Measurements from ENCODE around the gene ENHO.
"Not testable (repeated sequence)": the region's sequence is repeated elsewhere in the genome, so short reads cannot be mapped to it uniquely, and the experiment has no call there.

The ENHO gene

GRCh38 chr9:34532041-34532440 lies 9.3 kb upstream of the ENHO start:
- not testable (repeated sequence) for DNase-seq (ENCODE audit: low read depth, low spot score)

GRCh38 chr9:34526026-34526425 lies 3.2 kb upstream of the ENHO start:
- no peak for DNase-seq (ENCODE audit: low read depth, low spot score)

GRCh38 chr9:34524349-34524748 lies 1.6 kb upstream of the ENHO start:
- DNase-seq (ENCODE audit: low read depth, low spot score), result no peak

DNA sequence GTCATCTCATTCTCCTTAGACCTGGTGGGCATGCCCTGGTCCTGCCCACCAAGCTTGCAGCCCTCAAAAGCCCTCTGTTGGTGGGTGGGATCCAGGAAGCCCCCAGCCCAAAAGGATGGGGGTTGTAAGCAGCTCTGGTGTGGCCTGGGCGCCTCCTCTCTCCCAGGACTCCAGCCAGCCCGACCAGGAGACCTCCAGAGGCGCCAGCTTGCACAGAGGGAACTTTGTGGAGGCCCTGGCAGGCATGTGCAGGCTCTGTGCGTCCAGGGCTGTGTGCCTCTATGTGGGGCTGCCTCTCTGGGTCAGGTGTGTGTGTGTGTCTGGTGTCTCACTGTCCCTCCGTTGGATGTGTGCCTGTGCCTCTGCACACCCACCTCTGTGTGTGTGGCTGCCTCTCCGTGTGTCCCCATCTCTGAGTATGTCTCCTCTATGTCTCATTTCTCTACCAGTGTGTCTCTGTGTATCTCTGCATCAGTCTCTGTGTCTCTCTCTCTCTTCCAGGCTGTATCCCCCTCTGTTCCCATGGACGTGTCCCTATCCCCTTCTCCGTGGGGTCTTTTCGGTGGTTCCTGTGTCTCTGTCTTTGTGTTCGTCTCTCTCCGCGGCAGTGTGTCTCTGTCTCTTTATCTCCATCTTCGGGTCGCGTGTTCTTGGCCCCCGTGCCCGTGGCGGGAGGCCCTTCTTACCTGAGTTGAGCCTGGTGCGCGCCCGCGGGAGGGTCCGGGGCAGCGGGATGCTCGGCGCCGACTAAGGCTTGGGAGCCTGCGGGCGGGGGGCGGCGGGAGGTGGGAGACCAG lies 501 bp downstream of the ENHO start:
- no peak for DNase-seq (ENCODE audit: low read depth, low spot score)

- DNase-seq (ENCODE audit: low read depth, low spot score), result no peak
These were observed 1.3 kb downstream of the ENHO start for GRCh38 chr9:34521406-34522045.

- DNase-seq (ENCODE audit: low read depth, low spot score), result no peak
These were observed 2.0 kb downstream of the ENHO start for GRCh38 chr9:34520505-34521385.

- DNase-seq (ENCODE audit: low read depth, low spot score), result no peak
These were observed 2.7 kb downstream of the ENHO start for GRCh38 chr9:34520096-34520495.

DNA sequence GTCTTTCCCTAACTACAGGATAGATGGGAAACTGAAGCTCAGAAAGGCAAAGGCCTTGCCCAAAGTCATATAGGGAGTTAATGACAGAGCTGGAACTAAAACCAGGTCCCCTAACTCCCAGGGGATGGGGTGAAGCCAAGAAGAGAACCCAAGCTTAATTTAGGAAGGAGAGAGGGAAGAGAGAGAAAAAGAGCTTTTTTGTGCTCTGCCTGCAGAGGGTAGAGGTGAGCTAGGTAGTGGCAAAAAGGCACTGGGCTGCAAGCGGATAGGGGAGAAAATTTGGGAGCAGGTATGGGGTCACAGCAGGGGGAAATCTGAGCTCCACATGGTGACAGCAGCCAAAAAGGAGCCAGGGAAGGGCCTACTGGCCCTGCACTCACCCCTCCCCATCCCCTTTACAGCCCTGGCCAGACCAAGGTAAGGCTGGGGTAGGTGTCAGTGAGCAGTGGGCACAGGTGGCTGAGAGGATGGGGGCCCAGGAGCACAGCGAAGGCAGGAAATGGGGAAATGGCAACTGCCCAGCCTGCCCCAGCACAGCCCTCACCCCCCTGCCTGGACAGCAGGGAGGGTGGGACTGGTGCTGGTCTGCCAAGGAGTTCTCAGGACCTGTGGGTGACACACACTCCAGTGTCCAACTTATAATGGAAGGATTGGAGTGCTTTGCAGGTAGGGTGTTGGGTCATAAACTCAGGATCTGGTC lies 3.3 kb downstream of the ENHO start:
- no peak for DNase-seq (ENCODE audit: low read depth, low spot score)

DNA sequence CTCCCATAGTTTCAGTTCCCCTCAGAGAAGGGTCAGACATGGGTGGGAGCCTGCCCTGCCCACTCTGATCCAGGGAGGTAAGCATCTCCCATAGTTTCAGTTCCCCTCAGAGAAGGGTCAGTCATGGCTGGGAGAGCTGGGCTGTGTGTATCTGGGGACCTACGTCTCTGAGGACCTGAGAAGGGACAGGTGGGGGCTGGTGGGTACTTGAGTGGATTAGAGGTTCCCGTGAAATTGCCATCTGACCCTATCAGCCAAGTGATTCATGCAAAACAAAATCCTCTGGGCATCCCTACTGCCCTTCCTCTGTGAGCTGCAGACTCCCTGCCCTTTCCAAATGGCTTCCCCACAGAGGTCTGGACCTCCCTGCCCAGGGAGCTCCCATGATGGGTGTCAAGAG lies 3.9 kb downstream of the ENHO start:
- DNase-seq (ENCODE audit: low read depth, low spot score), result no peak

DNA sequence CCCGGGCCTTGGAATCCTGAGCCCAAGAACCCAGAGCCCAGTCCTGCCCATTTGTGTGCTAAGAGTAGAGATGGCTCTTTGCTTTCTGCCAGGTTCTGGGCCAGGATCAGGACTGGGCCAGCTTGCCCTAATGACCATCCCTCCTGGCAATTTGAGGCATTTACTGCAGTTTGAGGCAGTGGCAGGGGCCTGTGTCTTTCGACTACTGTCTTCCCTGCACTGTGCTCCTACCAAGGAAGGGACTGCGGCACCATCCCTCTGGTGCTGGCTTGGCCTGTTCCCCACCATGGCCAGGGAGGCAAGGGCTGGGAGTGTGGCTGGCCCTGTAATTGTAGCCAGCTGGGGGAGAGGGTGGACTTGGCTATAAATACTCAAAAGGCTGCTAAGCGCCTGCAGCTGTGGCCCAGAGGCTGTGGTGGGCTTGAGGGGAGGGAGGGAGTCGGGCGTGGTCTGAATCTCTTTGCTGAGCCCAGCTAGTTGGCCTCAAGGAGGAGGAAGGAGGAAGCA lies 4.6 kb downstream of the ENHO start:
- DNase-seq (ENCODE audit: low read depth, low spot score), result no peak

DNA sequence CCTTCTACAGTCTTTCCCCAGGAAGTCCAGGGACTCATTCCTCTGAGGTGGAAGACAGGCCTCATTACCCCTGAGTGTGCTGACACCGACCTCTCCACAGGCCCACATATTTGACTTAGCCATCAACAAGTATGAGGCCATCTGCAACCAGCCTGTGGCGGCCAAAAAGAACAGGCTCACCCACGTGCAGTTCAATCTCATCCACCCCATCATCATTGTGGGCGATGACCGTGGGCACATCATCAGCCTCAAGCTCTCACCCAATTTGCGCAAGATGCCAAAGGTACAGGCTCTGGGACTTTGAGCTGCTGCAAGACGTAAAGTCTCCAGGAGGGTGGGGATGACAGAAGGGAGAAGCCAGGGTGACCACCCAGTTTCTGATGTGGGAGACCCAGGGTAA lies 5.6 kb downstream of the ENHO start:
- DNase-seq (ENCODE audit: low read depth, low spot score), result no peak

DNA sequence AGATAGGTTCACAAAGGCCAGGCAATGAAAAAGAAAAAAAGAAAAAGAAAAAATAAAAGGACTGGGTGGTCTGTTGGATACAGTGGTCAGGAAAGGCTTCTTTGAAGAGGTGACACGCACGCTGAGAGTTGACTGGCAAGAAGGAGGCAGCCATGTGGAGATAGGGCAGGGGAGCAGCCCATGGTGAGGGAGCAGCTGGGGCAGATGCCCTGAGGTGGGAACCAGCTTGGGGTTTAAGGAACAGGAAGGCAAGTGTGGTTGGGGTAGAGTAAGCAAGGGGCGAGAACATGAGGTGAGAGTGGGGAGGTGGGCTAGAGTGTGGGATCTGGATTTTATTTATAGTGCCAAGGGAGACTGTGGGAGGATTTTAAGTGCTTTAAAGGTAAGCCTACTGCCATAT lies 6.8 kb downstream of the ENHO start:
- DNase-seq (ENCODE audit: low read depth, low spot score), result no peak

- no peak for DNase-seq (ENCODE audit: low read depth, low spot score)
These were observed 8.0 kb downstream of the ENHO start for GRCh38 chr9:34514816-34515215.

- no peak for DNase-seq (ENCODE audit: low read depth, low spot score)
These were observed 8.4 kb downstream of the ENHO start for GRCh38 chr9:34514401-34514800.

DNA sequence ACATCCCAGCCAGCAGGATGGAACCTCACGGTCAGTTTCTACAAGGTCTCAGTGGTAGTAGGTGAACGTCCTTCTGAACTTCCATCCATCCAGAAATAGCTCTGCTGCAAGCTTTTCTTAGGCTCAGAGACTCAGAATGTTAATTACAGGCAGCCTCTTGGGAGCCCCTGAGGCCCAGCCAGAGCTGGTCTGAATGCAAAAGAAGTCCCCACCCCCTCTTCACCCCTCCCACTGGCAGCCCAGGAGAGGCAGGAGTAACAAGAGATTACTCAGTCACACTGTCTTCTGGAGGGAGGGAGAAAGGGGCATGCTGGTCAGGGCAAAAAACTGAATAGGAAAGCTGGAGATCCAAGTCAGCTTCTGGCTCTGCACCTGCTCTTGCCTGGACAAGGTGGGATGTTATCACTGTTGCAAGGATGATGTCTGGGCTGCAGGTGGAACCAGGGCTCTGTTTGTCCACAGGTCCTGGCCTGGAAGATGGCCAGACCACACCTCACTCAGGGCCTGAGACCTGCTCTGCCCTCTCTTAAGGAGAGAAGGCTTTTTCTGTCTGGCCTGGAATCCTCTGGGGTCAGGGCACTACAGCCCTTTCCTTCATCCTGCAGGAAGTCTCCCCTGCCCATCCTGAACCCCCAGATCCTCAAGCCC lies 9.1 kb downstream of the ENHO start:
- DNase-seq (ENCODE audit: low read depth, low spot score), result no peak

DNA sequence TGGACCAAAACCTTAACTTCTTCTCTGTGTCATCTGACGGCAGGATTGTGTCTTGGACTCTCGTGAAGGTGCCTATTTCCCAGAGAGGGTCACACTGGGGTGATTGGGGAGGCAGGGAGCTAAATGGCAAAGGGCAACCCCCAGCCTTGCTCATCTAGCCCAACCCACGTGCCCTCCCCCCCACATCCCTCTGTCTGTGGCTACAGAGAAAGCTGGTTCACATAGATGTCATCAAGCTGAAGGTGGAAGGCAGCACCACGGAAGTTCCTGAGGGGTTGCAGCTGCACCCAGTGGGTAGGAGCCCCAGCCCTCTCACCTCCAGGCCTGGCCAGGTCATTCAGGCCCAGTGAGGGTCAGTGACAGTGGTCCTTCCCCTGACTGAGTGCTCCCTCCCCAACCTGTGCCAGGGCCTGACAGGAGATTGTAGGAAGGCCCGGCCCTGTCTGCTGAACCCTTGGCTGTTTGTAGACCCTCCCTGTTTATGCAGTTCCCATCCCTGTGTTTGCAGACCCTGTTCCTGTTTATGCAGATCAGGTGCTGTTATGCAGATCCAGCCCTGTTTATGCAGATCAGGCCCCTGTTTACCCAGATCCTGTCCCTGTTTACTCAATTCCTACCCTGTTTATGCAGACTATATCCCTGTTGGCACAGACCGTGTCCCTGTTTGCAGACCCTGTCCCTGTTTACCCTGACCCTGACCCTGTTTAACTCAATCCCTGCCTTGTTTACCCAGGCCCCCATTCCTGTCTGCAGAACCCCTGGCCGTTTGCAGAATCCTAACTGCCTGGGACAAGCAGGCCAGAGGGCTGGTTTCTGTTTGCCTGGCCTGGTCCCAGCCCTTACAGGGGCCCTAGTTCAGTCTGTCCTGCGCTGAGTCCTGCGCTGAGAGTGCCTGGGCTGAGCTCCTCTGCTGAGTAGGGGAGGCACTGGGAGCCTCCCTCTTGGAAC lies 10.4 kb downstream of the ENHO start:
- DNase-seq (ENCODE audit: low read depth, low spot score), result no peak

GRCh38 chr9:34510497-34511468 lies 12.0 kb downstream of the ENHO start:
- no peak for DNase-seq (ENCODE audit: low read depth, low spot score)

DNA sequence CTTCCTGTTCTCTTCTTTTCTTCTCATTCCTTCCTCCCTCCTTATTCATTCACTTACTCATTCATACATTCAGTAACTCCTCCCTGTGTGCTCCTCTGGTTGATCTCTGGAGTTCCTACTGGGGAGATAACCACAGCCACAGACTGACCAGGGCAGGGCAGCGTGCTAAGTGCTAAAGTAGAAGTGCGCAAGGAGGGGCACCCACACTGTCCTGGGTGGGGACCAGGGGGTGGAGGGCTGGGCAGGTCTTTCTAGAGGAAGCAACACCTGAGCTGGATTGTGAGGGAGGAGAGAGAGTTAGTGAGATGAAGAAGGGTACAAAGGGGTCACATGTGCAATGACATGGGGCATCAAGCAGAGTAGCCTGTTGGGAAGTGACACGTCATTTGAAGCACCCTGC lies 13.8 kb downstream of the ENHO start:
- DNase-seq (ENCODE audit: low read depth, low spot score), result no peak

DNA sequence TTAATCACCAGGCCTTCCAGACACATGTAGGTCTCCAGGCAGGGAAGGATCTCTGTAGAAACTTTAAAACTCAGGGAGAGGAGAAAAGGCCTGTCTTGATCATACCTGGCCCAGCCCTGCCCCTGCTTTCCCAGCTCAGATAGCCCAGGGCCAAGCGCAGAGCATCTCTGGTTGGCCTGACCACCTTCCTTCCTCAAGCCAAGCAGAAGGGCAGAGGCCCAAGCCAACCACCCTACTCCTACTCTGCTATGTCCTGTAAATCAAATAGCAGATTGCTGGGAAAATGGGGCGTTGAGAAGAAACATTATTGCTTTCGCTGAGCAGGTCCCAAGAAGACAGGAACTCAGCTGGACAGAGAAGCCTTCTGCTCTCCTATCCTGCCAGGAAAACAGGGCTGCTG lies 14.3 kb downstream of the ENHO start:
- no peak for DNase-seq (ENCODE audit: low read depth, low spot score)

Data from activated naive CD8-positive, alpha-beta T cell treated with anti-CD3 and anti-CD28 coated beads, Interleukin-2, amount 50 U/mL, for 16 hours (primary cell).